Measurements from ENCODE around the gene AFG1L. TPM values are rescaled to one million over a fixed set of nuclear protein-coding genes. Genes with fewer than 3 reads are reported as not detected.
"Not testable (repeated sequence)": the region's sequence is repeated elsewhere in the genome, so short reads cannot be mapped to it uniquely, and the experiment has no call there.

Gene AFG1L
- total and polyA plus RNA-seq, 7 donors = 2.4 to 10.4 (median 5.4) TPM

DNA sequence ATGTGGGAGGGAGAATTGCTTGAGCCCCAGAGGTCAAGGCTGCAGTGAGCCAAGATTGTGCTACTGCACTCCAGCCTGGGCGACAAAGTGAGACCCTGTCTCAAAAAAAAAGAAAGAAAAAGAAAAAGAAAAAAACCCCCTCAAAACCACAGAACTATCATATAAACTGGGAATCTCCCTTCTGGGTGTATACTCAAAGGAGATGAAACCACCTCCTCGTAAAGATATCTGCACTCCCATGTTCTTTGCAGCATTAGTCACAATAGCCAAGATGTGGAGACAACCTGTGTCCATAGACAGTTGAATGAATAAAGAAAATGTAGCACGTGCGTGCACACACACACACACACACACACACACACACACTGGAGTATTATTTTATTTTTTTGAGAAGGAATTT lies 8.5 kb upstream of the AFG1L start:
- H3K4me1 ChIP-seq = no peaks in the 10 kb centered on the region
- intact Hi-C loops (cut with DNase I) = no loop called here
- ATAC-seq (no peak), DNase-seq (no peak)
- H3K27ac ChIP-seq = no peak overlapping the region
- no peaks in the 10 kb centered on the region for H3K27me3 ChIP-seq (ENCODE audit: insufficient read depth in 3 of 3, low read length in 2 of 3)
- H3K4me3 ChIP-seq = no peak overlapping the region
- H3K36me3 ChIP-seq (ENCODE audit: insufficient read depth in 1 of 2, low read depth in 1 of 2) = no peaks in the 10 kb centered on the region
- TF ChIP-seq, protein P1, sequence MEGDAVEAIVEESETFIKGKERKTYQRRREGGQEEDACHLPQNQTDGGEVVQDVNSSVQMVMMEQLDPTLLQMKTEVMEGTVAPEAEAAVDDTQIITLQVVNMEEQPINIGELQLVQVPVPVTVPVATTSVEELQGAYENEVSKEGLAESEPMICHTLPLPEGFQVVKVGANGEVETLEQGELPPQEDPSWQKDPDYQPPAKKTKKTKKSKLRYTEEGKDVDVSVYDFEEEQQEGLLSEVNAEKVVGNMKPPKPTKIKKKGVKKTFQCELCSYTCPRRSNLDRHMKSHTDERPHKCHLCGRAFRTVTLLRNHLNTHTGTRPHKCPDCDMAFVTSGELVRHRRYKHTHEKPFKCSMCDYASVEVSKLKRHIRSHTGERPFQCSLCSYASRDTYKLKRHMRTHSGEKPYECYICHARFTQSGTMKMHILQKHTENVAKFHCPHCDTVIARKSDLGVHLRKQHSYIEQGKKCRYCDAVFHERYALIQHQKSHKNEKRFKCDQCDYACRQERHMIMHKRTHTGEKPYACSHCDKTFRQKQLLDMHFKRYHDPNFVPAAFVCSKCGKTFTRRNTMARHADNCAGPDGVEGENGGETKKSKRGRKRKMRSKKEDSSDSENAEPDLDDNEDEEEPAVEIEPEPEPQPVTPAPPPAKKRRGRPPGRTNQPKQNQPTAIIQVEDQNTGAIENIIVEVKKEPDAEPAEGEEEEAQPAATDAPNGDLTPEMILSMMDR (IDR thresholded peaks at IDR 0.05) = no peak
- H3K9me3 ChIP-seq = no peaks in the 10 kb centered on the region
- 86 to 95% (median 86%) methylated on average over 4 of the region's 4 CpGs for WGBS, 3 donors

DNA sequence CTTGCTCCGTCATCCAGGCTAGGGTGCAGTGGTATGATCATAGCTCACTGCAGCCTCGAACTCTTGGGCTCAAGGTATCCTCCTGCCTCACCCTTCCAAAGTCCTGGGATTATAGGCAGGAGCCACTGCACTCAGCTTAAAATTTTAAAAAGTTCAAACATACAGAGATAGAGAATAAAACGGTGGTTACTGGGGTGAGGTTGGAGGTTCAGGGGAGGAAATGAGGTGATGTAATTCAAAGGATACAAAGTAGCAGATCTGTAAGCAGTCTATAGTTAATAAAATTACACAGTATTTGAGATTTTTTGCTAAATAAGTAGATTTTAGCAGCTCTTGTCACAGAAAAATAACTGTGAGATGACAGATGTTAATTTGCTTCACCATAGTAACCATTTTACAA lies 7.5 kb upstream of the AFG1L start:
- Histone ChIP-seq H3K27me3 (ENCODE audit: insufficient read depth in 3 of 3, low read length in 2 of 3) (no peaks in the 10 kb centered on the region), H3K36me3 (ENCODE audit: insufficient read depth in 1 of 2, low read depth in 1 of 2) (no peaks in the 10 kb centered on the region), H3K4me3 (no peak overlapping the region), H3K9me3 (no peaks in the 10 kb centered on the region), H3K4me1 (no peaks in the 10 kb centered on the region), H3K27ac (no peak overlapping the region)
- DNase-seq = no peak
- ATAC-seq = no peak
- WGBS, 3 donors = 80 to 91% (median 85%) methylated on average over 3 of the region's 3 CpGs
- TF ChIP-seq, protein P1 (IDR thresholded peaks at IDR 0.05) = no peak
- intact Hi-C loops (cut with DNase I) = no loop called here

DNA sequence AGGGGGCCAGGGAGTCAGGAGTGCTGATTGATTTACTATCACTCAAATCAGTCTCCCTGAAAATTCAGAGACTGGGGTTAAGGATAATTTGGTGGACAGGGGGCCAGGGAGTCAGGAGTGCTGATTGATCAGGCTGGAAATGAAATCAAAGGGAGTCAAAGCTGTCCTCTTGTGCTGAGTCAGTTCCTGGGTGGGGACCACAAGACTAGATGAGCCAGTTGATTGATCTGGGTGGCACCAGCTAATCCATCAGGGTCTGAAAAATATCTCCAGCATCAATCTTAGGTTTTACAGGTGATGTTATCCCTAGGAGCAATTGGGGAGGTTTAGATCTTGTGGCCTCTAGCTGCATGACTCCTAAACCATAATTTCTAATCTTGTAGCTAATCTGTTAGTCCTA lies 6.1 kb upstream of the AFG1L start:
- Histone ChIP-seq H3K27ac (no peak overlapping the region), H3K4me3 (no peak overlapping the region), H3K27me3 (ENCODE audit: insufficient read depth in 3 of 3, low read length in 2 of 3) (no peaks in the 10 kb centered on the region), H3K9me3 (no peaks in the 10 kb centered on the region), H3K36me3 (ENCODE audit: insufficient read depth in 1 of 2, low read depth in 1 of 2) (no peaks in the 10 kb centered on the region), H3K4me1 (no peaks in the 10 kb centered on the region)
- DNase-seq = no peak
- TF ChIP-seq, protein P1 (IDR thresholded peaks at IDR 0.05) = no peak
- intact Hi-C loops (cut with DNase I) = no loop called here
- ATAC-seq = no peak

DNA sequence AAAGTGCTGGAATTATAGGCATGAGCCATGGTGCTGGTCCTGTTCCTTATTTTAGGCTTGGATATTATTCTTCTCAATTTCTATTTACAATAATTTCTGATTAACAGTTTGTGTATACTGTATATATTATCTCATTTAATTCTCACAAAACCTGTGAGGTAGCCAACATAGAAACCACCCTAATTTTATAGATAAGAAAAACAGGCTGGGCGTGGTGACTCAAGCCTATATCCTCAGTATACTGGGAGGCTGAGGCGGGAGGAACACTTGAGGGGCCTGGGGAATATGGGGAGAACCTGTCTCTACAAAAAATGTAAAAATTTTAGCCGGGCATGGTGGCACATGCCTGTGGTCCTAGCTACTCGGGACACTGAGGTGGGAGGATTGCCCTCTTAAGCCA lies 3.8 kb upstream of the AFG1L start:
- Histone ChIP-seq H3K27me3 (ENCODE audit: insufficient read depth in 3 of 3, low read length in 2 of 3) (no peaks in the 10 kb centered on the region), H3K27ac (no peak overlapping the region), H3K4me3 (no peak overlapping the region), H3K36me3 (ENCODE audit: insufficient read depth in 1 of 2, low read depth in 1 of 2) (no peaks in the 10 kb centered on the region), H3K4me1 (peaks cover 8% of the 10 kb centered on the region), H3K9me3 (no peaks in the 10 kb centered on the region)
- DNase-seq = no peak
- intact Hi-C loops (cut with DNase I) = no loop called here
- no peak for ATAC-seq
- TF ChIP-seq, protein P1 (IDR thresholded peaks at IDR 0.05) = no peak
- 79 to 88% (median 87%) methylated on average over 4 of the region's 4 CpGs for WGBS, 3 donors

DNA sequence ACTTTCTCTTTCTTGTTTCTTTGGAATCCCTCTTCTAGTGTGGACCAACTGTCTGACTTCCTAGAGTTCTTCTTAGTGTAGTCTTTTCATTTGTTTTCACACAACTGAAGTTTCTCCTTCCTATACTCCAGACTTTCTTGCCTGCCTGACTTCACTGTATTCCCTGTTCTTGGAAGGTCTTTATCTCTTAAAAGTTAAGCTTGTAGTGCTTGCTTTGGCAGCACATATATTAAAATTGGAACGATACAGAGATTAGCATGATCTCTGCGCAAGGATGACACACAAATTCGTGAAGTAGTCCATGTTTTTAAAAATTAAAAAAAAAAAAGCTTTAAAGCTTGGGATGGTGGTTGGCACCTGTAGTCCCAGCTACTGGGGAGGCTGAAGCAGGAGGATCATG lies 2.3 kb upstream of the AFG1L start:
- ATAC-seq; H3K27me3 ChIP-seq (ENCODE audit: insufficient read depth in 3 of 3, low read length in 2 of 3); H3K36me3 ChIP-seq (ENCODE audit: insufficient read depth in 1 of 2, low read depth in 1 of 2); H3K27ac ChIP-seq; H3K9me3 ChIP-seq; DNase-seq; intact Hi-C loops (cut with DNase I); H3K4me3 ChIP-seq: not testable (repeated sequence)
- H3K4me1 ChIP-seq = peaks cover 11% of the 10 kb centered on the region
- 84 to 93% (median 88%) methylated on average over 3 of the region's 3 CpGs for WGBS, 3 donors
